Uterus (tissue), 2 donors: Measurements from ENCODE around the gene ADARB2.

Experiments
- CTCF ChIP-seq, 4 experiments: fragments of 200-600 bp in 2 of 4; fragments of 450-650 bp in 2 of 4; sonication (generic) in 2 of 4; IDR thresholded peaks; one replicate each; pipeline ENCODE4 v1.5.1; 2016 to 2019; ENCODE audit warnings: antibody characterized with exemption in 4 of 4, mild to moderate bottlenecking in 2 of 4, moderate library complexity in 1 of 4
- POLR2A ChIP-seq, 2 donors: fragments of 450-650 bp; IDR thresholded peaks; one replicate each; pipeline ENCODE4 v1.6.1; 2016; ENCODE audit warnings: antibody characterized with exemption in 2 of 2, mild to moderate bottlenecking in 1 of 2, moderate library complexity in 1 of 2

DNA sequence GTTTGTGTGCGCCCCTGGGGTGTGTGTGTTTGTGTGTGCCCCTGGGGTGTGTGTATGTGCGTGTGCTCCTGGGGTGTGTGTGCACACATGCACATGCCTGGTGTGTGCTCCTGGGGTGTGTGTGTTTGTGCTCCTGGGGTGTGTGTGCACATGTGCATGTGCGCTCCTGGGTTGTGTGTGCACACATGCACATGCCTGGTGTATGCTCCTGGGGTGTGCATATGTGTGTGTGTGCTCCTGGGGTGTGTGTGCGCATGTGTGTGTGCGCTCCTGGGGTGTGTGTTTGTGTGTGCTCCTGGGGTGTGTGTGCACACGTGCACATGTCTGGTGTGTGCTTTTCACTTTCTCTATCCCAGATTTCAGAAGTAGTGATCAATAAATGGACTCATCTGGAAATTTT, 360.1 kb downstream of the ADARB2 start:
- no peak for TF ChIP-seq CTCF (IDR thresholded peaks at IDR 0.05)
- TF ChIP-seq POLR2A (IDR thresholded peaks at IDR 0.05): no peak
